ENCODE data around the gene GRID2IP.
"Not testable (repeated sequence)": the region's sequence is repeated elsewhere in the genome, so short reads cannot be mapped to it uniquely, and the experiment has no call there.

GRID2IP gene

DNA sequence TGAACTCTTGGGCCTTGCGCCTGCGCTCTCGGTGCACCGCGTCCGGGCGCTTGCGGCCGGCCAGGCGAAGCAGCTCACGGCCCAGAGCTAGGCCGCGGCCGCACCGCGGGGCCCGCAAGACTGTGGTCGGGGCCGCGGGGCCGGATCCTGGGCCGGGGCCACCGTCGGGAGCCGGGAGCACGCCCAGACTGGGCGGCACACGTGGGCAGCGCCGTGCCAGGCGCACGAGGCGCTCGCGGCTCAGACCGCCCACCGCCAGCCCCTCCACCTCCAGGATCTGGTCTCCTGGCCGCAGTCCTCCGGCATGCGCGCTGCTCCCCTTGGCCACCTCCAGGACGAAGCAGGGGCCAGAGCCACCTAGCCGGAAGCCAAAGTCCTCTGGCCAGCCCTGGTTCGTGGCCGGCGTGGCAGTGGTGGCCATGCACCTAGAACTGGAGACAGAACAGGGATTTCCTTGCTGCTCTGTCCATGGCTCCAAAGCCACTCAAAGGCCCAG lies at the start of gene GRID2IP:
GRID2IP (minus strand) TSS at position 446 of the 496 bp plus-strand sequence; CDS start at position 421, 25 bp downstream.
- no peak for DNase-seq (ENCODE audit: low read depth)

DNA sequence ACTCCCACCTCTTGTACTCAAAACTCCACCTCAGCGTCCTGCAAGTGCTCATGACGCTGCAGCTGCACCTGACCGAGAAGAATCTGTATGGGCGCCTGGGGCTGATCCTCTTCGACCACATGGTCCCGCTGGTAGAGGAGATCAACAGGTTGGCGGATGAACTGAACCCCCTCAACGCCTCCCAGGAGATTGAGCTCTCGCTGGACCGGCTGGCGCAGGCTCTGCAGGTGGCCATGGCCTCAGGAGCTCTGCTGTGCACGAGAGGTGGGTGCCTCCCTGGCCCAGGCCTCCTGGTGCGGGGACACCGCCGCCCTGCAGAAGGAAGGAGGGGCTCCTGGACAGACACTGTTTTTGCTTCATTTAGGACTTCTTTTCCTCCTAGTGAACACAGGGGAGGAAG lies 48.8 kb upstream of the GRID2IP start:
- no peak for DNase-seq (ENCODE audit: low read depth)

DNA sequence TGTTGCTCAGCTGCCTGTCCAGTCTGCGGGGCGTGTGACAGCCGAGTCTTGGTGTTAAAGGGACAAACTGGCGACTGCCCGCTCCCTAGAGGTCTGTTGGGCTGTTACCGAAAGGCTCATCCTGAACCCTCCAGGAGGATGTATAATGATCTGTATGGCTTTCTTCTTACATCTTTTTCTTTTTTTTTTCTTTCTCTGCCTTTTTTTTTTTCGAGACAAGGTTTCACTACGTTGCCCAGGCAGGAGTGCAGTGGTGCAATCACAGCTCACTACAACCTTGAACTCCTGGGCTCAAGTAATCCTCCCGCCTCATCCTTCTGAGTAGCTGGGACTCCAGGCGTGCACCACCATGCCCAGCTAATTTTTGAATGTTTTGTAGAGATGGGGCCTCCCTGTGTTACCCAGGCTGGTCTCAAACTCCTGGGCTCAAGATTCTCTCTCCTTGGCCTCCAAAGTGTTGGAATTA lies 39.4 kb upstream of the GRID2IP start:
- DNase-seq (ENCODE audit: low read depth): no peak

DNA sequence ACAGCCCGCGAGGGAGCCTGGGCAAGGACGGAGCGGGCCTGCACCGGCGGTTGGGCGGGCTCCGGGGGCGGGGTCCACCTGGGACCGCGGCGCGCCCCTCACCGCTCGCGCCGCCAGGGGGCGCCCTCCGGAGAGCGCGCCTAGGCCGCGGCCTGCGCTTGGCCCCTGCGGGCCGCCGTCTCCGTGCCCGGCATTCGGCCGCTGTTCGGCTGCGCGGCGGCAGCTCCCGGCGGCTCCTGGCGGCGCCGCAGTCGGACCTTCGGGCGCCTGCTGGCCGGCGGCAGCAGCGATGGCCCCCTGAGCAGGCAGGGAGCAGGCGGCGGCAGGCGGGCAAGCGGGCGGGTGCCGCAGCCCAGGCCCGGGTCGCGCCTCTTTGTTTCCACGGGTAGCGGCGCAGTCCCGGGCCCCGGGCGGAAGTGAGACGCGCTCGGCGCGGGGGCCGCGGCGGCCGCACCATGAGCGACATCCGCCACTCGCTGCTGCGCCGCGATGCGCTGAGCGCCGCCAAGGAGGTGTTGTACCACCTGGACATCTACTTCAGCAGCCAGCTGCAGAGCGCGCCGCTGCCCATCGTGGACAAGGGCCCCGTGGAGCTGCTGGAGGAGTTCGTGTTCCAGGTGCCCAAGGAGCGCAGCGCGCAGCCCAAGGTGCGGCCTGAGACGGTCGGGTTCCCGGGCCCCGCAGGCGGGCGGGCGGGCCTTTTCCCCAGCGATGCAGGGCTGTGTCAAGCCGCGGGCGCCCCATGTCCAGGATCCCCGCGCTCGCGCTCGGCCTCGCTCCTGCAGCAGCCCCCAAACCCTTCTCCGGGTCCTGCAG lies 38.8 kb upstream of the GRID2IP start, which contains the start of gene INTS15:
INTS15 (plus strand) TSS at position 193 of the 816 bp plus-strand sequence; CDS start at position 456, 263 bp downstream.
- DNase-seq (ENCODE audit: low read depth): peak; percentile 5

DNA sequence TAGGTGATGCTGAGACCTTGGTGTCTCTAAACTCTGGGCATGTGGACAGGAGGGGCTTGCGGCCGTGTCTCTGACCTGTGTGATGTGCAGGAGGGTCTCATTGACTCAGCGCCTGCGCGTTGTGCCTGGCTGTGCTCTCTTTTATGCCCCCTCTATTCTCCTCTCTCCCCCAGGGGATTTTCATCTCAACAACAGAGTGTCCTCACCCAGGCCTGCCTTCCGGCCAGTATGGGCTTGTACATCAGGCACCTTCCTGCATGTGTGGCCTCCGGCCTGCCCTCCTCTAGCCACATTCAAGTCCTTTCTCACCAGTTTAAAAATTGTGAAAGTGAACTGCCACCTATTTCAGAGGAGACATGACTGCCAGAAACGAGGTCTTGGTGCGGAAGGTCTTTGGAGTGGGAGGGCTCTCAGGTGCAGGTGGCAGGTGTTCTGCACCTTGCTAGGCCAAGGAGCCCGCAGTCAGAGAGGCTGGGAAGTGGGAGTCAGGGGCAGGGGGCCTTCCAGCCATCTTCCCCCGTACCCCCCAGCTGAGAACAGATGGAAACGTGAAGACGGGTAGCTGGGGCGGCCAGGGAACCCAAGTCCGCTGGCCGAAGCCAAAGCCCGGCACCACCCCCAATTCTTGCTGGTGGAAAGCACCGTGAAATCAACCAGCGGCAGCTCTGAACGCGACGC lies 38.0 kb upstream of the GRID2IP start:
- no peak for DNase-seq (ENCODE audit: low read depth)

DNA sequence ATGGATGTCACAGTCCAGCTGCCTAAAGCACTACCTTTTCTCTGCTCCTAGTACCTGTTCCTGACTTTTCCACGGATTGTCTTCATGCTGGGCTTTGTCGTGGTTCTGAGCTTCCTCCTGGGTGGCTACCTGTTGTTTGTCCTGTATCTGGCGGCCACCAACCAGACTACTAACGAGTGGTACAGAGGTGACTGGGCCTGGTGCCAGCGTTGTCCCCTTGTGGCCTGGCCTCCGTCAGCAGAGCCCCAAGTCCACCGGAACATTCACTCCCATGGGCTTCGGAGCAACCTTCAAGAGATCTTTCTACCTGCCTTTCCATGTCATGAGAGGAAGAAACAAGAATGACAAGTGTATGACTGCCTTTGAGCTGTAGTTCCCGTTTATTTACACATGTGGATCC lies 37.3 kb upstream of the GRID2IP start:
- DNase-seq (ENCODE audit: low read depth): no peak

DNA sequence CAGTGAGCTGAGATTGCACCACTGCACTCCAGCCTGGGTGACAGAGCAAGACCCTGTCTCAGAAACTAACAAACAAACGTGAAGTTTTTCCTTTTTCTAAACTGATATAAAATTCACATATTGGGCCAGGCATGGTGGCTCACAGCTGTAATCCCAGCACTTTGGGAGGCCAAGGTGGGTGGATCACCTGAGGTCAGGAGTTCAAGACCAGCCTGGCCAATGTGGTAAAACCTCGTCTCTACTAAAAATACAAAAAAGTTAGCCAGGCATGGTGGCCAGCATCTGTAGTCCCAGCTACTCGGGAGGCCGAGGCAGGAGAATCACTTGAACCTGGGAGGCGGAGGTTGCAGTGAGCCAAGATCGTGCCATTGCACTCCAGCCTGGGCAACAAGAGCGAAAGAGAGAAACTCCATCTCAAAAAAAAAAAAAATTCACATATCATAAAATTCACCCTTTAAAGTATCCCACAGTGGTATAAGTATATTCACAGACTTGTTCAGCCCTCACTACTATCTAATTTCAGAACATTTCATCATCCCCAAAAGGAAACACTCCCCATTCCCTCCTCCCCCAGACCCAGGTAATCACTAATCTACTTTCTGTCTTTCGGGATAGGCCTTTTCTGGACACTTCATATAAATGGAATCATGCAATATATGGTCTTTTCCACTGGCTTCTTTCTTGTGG lies 34.6 kb upstream of the GRID2IP start:
- not testable (repeated sequence) for DNase-seq (ENCODE audit: low read depth)

DNA sequence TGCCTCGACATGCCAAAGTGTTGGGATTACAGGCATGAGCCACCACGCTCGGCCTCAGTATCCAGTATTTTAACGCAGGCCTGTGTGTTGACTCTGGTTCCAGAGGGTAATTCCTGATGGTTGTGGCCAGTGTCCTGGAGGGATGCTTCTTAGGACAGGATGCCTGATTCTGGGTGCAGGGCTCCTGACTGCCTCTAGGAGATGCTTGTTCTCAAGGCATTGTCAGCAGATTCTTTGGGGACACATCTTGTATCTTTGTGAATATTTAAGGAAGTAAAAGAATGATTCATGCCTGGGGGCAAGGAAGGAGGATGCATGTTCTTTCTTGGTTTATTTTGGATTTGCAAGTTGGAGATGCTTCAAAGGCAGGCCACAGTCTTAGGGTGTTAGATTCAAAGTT lies 28.2 kb upstream of the GRID2IP start:
- DNase-seq (ENCODE audit: low read depth): no peak

DNA sequence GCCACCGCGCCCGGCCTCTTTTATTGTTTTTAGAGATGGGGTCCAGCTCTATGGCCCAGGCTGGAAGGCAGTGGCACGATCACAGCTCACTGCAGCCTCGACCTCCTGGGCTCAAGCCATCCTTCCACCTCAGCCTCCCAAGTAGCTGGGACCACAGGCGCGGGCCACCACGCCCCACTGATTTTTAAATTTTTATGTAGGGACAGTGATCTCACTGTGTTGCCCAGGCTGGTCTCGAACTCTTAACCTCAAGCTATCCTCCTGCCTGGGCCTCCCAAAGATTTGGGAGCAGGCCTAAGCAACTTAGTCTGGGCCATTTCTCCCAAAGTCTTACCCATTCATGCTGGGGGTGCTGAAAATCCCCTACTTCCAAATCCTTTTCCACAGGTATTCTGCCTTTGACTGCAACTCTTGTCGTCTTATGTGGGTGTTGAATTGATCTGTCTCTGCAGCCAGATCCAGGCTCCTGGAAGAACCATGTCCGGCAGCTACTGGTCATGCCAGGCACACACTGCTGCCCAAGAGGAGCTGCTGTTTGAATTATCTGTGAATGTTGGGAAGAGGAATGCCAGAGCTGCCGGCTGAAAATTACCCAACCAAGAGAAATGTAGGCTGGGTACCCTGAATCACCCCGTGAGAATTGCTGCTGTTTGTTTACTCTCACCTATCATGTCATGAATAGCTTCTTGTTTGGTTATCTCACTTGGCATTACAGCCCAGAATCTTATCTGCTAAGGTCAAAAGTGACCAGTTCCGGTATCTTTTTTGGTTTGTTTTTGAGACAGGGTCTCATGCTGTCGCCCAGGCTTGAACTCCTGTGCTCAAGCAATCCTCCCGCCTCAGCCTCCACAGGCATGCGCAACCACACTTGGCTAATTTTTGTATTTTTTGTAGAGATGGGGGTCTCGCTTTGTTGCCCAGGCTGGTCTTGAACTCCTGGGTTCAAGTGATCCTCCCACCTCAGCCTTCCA lies 27.1 kb upstream of the GRID2IP start:
- DNase-seq (ENCODE audit: low read depth): no peak

DNA sequence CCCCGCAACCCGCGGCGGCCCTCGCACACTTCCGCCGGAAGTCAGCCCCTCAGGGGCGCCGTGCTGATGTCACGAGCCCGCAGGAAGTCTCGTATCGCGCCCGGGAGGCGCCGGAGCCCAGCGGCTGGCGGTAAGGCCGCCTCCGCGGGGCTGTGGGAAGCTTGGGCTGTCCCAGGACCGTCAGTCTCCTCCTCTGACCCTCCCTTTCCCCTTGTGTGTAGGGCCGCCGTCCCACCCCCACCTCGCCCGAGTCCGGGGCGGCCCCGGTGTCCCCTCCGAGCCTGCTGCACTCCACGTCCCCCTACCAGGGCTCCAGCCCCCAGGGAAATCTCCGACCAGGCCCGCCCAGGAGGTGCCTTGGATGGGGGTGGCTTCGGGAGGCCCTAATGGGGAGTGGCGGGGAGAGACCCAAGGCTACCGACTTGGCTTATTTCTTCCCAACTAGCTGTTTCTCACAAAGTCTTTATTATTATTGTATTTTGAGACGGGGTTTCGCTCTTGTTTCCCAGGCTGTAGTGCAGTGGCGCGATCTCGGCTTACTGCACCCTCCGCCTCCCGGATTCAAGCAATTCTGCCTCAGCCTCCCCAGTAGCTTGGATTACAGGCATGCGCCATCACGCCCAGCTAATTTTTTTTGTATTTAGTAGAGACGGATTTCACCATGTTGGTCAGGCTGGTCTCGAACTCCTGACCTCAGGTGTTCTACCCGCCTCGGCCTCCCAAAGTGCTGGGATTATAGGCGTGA lies 26.3 kb upstream of the GRID2IP start, which contains the start of gene ZDHHC4:
ZDHHC4 (plus strand) TSS at position 86 of the 745 bp plus-strand sequence. CDS start 3,108 bp downstream, outside the sequence.
- peak; percentile 50 for DNase-seq (ENCODE audit: low read depth)

DNA sequence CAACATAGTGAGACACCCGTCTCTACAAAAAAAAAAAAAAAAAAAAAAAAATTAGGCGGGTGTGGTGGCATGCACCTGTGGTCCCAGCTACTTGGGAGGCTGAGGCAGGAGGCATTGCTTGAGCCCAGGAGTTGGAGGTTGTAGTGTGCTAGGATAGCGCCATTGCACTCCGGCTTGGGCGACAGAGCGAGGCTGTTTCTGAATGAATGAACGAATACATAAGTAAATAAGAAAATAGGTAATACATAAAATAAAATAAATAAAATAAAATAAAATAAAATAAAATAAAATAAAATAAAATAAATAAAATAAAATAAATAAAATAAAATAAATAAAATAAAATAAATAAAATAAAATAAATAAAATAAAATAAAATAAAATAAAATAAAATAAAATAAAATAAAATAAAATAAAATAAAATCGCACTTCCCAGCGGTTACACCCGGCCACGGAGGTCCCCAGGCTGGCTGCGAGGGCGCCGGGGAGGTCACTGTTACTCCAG lies 25.7 kb upstream of the GRID2IP start:
- not testable (repeated sequence) for DNase-seq (ENCODE audit: low read depth)

DNA sequence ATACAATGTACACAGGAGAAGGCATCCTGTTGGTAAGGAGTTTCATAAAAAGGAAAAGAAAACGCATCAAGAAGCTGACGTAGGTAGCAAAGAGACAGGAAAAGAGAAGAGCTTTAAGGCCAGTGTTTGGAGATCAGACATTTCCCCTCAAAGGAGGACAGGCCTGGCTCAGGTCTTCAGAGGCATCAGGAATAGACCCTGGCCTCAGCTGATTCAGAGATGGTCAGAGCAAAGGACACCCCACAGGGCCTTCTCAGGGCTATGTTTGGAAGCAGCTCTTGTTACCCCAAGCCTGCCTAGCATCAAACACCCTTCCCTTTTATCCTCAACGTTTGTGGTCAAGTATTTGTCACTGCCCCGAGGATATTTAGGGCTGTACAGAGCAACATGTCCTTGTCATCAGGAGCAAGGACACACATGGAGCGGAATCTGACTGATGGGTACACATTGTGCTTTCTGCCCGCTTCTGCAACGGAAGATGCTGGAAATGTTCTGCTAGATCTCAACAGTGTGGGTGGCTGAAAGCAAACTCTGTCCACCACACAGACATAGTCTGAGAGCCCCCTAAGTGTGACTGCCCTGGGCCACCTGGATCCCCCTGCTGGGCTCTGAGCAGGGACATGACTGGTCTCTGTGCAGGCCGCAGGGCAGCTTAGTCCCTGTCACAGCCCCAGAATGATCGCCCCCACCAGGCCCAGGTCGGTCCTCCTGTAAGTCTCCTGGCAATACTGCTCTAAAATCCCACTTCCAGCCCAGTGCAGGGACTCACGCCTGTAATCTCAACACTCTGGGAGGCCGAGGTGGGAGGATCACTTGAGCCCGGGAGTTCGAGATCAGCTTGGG lies 25.0 kb upstream of the GRID2IP start:
- no peak for DNase-seq (ENCODE audit: low read depth)

DNA sequence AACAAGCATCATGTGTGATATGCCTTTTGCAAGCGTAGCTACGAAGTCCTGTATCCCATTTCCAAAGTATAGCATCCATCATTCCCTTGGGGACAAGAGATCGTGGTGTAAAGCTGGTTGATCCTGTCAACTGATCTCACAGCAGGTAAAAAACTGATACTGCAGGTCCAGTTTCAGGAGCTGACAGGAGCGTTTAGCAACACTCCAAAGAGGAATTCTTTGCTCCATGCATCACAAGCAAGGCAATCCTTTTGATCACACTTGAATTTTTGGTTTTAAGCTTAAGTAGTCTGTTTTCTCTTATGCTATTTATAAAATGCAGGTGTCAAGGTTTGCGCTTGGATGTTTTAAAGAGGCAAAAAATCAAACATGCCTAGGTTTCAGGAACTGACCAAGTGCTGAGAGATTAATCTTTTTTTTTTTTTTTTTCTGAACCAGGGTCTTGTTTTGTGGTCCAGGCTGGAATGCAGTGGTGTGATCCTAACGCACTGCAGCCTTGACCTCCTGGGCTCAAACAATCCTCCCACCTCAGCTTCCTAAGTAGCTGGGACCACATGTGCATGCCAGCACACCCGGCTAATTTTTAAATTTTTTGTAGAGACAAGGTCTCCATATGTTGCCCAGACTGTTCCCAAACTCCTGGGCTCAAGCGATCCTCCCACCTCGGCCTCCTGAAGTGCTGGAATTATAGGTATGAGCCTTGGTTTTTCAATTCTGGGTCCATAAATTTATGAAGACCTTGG lies 24.2 kb upstream of the GRID2IP start:
- DNase-seq (ENCODE audit: low read depth): no peak

DNA sequence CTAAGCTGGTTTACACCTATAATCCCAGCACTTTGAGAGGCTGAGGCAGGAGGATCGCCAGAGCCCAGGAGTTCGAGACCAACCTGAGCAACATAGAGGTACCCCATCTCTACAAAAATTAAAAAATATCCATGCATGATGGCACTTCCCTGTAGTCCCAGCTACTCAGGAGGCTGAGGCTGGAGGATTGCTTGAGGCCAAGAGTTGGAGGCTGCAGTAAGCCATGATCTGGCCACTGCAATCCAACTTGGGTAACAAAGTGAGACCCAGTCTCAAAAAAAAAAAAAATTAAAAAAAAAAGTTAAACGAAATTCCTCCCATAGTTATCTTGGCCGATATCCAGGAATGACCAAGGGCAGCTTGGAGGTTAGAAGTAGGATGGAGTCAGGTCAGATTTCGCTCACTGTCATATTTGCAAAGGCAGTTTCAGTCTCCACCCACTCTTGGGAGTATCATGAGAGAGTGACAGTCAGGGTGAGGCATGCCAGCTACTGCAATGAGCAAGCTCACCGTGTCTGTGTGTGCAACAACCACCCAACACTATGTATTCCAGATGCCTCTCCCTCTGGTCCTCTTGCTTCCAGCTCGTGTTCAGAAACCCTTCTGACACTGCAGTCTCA lies 20.0 kb upstream of the GRID2IP start:
- DNase-seq (ENCODE audit: low read depth): no peak

DNA sequence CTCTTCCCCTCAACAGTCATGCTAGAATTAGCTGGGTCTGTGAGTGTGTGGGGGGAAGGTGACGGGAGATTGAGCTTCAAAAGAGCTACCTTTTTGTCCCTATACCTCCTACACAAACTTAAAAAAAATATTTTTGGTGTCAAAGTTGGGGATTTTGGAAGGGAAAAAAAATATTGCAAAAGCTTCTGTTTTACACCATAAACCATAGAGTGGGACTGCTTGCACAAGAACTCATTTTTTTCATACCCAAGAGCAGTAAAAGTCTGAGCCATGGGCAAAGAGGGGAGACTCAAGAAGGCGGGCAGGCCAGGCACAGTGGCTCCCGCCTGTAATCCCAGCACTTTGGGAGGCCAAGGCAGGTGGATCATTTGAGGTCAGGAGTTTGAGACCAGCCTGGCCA lies 16.6 kb upstream of the GRID2IP start:
- DNase-seq (ENCODE audit: low read depth): no peak

DNA sequence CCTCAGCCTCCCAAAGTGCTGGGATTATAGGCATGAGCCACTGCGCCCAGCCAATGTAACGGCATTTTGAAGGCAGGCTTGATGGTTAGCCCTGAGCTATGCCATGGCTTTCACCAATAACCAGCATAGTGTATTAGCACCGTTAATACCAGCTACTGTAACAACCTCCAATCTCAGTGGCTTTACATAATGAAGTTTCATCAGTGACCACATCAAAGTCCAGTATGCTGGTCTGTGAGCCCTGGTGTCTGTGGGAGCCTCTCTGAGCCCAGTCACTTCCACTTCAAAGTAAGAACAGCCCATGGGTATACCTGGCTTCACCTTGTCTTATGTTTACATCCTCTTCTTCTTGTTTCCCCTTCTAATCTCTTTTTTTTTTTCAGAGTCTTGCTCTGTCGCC lies 14.4 kb upstream of the GRID2IP start:
- no peak for DNase-seq (ENCODE audit: low read depth)

DNA sequence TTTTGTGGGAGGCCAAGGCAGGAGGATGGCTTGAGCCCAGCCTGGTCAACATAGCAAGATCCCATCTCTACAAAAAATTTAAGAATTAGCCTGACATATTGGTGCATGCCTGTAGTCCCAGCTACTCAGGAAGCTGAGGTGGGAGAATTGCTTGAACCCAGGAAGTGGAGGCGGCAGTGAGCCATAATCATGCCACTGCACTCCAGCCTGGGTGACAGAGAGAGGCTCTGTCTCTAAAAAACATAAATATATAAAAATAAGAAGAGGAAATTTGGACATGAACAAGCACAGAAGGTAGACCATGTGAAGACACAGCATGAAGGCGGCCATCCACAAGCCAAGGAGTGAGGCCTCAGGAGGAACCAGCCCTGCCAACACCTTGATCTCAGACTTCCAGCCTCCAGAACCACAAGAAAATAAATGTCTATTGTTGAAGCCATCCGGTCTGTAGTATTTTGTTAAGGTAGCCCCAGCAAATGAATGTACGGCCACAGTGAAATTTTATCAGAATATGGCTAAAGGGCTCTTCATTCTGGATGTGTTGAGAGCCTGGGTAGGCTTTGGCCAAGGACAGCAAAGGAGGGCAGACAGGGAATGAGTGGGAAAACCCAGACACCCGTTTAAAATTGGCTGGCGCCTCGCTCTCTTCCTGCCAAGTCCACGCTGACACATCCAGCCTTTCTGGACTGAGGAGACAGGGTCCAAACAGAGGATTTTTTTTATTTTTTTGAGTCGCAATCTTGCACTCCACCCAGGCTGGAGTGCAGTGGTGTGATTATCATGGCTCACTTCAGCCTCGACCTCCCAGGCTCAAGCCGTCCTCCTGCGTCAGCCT lies 12.9 kb upstream of the GRID2IP start:
- DNase-seq (ENCODE audit: low read depth): no peak
